Neural progenitor cell (in vitro differentiated cells): Measurements from ENCODE around the gene SNX9.

Experiments used
- EZH2 ChIP-seq: fragments of 200-600 bp; sonication (generic); IDR thresholded peaks from 2 replicates; pipeline ENCODE4 v1.6.1; 2017; ENCODE audit warnings: antibody characterized with exemption, mild to moderate bottlenecking, moderate library complexity
- EZH2phosphoT487 ChIP-seq: fragments of 200-600 bp; sonication (generic); IDR thresholded peaks from 2 replicates; pipeline ENCODE4 v1.6.1; 2017; ENCODE audit warnings: antibody characterized with exemption
- TF ChIP-seq, protein P1 (sequence below): fragments of 200-600 bp; sonication (generic); IDR thresholded peaks from 2 replicates; pipeline ENCODE4 v1.5.1; 2017; ENCODE audit warnings: antibody characterized with exemption, mild to moderate bottlenecking

DNA sequence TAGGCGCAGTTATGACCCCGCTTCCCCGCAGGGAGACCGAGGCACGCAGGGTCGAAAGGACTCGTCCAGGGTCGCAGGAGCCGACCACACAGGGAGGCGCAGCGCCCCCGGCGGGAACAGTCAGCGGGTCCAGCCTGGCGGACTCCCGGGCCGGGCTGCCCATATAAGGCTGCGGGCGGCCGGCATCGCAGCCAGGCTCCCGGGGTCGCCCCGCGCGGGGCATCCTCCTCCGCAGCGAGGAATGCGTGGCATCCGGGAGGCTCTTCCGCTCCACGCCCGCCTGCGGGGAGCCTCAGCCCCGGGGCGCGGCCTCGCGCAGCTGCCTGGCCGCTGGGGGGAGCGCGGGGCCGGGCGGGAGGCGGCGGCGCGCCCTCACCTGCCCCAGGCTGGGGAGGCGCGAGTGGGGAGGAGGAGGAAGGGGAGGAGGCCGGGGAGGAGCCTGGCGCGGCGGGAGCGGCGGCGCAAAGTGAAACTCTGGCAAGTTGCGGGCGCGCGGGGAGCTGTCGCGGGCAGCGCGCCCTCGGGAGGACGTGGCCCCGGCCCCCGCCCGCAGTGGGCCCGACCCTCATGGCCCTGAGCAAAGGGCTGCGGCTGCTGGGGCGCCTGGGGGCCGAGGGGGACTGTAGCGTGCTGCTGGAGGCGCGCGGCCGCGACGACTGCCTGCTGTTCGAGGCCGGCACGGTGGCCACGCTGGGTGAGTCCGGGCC is 158.5 kb downstream of the SNX9 start, which contains the start of gene SYNJ2:
- TF ChIP-seq, protein P1, sequence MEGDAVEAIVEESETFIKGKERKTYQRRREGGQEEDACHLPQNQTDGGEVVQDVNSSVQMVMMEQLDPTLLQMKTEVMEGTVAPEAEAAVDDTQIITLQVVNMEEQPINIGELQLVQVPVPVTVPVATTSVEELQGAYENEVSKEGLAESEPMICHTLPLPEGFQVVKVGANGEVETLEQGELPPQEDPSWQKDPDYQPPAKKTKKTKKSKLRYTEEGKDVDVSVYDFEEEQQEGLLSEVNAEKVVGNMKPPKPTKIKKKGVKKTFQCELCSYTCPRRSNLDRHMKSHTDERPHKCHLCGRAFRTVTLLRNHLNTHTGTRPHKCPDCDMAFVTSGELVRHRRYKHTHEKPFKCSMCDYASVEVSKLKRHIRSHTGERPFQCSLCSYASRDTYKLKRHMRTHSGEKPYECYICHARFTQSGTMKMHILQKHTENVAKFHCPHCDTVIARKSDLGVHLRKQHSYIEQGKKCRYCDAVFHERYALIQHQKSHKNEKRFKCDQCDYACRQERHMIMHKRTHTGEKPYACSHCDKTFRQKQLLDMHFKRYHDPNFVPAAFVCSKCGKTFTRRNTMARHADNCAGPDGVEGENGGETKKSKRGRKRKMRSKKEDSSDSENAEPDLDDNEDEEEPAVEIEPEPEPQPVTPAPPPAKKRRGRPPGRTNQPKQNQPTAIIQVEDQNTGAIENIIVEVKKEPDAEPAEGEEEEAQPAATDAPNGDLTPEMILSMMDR: peak; percentile 58
- no peak for TF ChIP-seq EZH2
- peak; percentile 60 for TF ChIP-seq EZH2phosphoT487
